ENCODE measurements around the gene NAV3.

- TF ChIP-seq EZH2phosphoT487 (IDR thresholded peaks at IDR 0.05; ENCODE audit: borderline replicate concordance) (no peak), CTCF (conservative IDR thresholded peaks at IDR 0.05; ENCODE audit: low read length) (no peak)
Observed at GRCh38 chr12:78009031-78009430, 178.3 kb downstream of the NAV3 start.
